ENCODE measurements around the gene VENTX. TPM values are rescaled to one million over a fixed set of nuclear protein-coding genes. Genes with fewer than 3 reads are reported as not detected.

VENTX gene
- total and polyA plus RNA-seq, 2 donors (not counting 3 experiments of a cell fraction or from before 2014, with no cell fraction given): not detected

DNA sequence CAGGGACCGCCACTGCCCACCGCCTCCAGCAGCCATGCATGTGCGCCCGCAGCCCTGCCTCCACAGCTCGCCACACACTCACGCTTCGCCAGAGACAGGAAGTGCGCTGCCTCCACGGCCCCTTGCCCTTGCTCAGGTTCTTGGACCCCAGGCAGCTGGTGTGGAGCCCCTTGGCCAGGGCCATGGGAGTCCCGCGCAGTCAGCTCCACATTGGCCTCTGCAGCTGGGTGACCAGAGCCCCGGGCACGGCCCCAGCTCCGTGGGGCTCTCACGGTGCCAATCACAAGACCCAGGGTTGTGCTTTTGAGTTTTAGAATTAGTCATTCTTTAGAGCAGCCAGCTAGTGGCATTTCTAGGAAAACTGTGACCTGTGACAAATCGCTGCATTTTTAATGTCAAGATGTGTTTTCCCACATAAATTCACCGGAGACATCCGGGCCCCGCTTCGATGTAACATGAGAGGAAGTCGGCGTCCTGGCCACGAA is 11.9 kb upstream of the VENTX start:
- FAIRE-seq (no peak), DNase-seq (ENCODE audit: low read depth, low spot score) (no peak)
- ChIA-PET CTCF (no interaction called here), POLR2A (no interaction called here)
- no peaks in the 10 kb centered on the region for H3K9me1 ChIP-seq (replicated peaks; ENCODE audit: control insufficient read depth, extremely low read depth, insufficient read depth, low read length)
- no peaks in the 10 kb centered on the region for H3K4me1 ChIP-seq (ENCODE audit: control insufficient read depth, extremely low read depth, insufficient read depth, low read length)
- H3K9me3 ChIP-seq (replicated peaks; ENCODE audit: control insufficient read depth, insufficient read depth, low read length): no peaks in the 10 kb centered on the region
- intact Hi-C loops (cut with micrococcal nuclease) (no loop called here), dilution Hi-C loops (cut with MboI; ENCODE audit: extremely low pct_ligation_motif_present, low sequenced_read_pairs) (no loop called here)
- no peak overlapping the region for H3K4me3 ChIP-seq (replicated peaks in 1 of 3; ENCODE audit: insufficient read depth in 1 of 3, low read depth in 1 of 3, low read length in 3 of 3)
- no peaks in the 10 kb centered on the region for H3K79me2 ChIP-seq (ENCODE audit: control insufficient read depth, insufficient read depth, low read length)
- no peaks in the 10 kb centered on the region for H3K36me3 ChIP-seq (ENCODE audit: control insufficient read depth in 2 of 2, extremely low read depth in 1 of 2, insufficient read depth in 2 of 2, low read length in 2 of 2)
- no peaks in the 10 kb centered on the region for H4K20me1 ChIP-seq (replicated peaks; ENCODE audit: control insufficient read depth, extremely low read depth, insufficient read depth, low read length)
- peaks cover 9 to 15% of the 10 kb centered on the region in 2 experiments for H3K27me3 ChIP-seq (ENCODE audit: control insufficient read depth in 2 of 2, insufficient read depth in 2 of 2, low read length in 2 of 2)
- no peak overlapping the region for H3K9ac ChIP-seq (replicated peaks; ENCODE audit: extremely low read depth, insufficient read depth, low read length)
- no TSS peak for BruUV-seq (replicated peaks)
- H3K27ac ChIP-seq (ENCODE audit: insufficient read depth, low read depth, low read length): no peak overlapping the region
- H3K4me2 ChIP-seq (ENCODE audit: insufficient read depth, low read length): no peak overlapping the region
- TF ChIP-seq POLR2A (IDR thresholded peaks at IDR 0.05; ENCODE audit: low read depth, low read length) (no peak), JUN (IDR thresholded peaks at IDR 0.05; ENCODE audit: borderline replicate concordance, insufficient read depth, insufficient read length, low read depth) (no peak), MYC (IDR thresholded peaks at IDR 0.05; ENCODE audit: low read depth, low read length) (no peak), FOS (IDR thresholded peaks at IDR 0.05; ENCODE audit: borderline replicate concordance, insufficient read depth, low read length) (no peak), POLR2AphosphoS5 (IDR thresholded peaks at IDR 0.05; ENCODE audit: insufficient read depth, low read depth, low read length) (no peak), EZH2 (IDR thresholded peaks at IDR 0.05; ENCODE audit: borderline replicate concordance, low read depth, low read length, severe bottlenecking) (no peak), GATA2 (IDR thresholded peaks at IDR 0.05; ENCODE audit: insufficient read depth, insufficient read length, low read depth, low read length) (no peak)
- TF ChIP-seq, protein P1, sequence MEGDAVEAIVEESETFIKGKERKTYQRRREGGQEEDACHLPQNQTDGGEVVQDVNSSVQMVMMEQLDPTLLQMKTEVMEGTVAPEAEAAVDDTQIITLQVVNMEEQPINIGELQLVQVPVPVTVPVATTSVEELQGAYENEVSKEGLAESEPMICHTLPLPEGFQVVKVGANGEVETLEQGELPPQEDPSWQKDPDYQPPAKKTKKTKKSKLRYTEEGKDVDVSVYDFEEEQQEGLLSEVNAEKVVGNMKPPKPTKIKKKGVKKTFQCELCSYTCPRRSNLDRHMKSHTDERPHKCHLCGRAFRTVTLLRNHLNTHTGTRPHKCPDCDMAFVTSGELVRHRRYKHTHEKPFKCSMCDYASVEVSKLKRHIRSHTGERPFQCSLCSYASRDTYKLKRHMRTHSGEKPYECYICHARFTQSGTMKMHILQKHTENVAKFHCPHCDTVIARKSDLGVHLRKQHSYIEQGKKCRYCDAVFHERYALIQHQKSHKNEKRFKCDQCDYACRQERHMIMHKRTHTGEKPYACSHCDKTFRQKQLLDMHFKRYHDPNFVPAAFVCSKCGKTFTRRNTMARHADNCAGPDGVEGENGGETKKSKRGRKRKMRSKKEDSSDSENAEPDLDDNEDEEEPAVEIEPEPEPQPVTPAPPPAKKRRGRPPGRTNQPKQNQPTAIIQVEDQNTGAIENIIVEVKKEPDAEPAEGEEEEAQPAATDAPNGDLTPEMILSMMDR (IDR thresholded peaks at IDR 0.05; ENCODE audit: extremely low read depth in 1 of 2, insufficient read depth in 1 of 2, low read depth in 1 of 2, low read length in 2 of 2): no peak
- TF ChIP-seq, protein P2, sequence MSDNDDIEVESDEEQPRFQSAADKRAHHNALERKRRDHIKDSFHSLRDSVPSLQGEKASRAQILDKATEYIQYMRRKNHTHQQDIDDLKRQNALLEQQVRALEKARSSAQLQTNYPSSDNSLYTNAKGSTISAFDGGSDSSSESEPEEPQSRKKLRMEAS (IDR thresholded peaks at IDR 0.05; ENCODE audit: insufficient read depth, insufficient read length): no peak
- no peak overlapping the region for H2AFZ ChIP-seq (ENCODE audit: low read depth, low read length)

Data from endothelial cell of umbilical vein (primary cell).